Loucy (cell line): ENCODE measurements around the gene BHLHE23.

Experiments used
- EZH2phosphoT487 ChIP-seq: fragments of 200-600 bp; IDR thresholded peaks from 2 replicates; pipeline ENCODE4 v1.6.1; 2018; ENCODE audit warnings: antibody characterized with exemption, mild to moderate bottlenecking, moderate library complexity, borderline replicate concordance
- TF ChIP-seq, protein P1 (sequence below): fragments of 200-600 bp; sonication (generic); conservative IDR thresholded peaks from 2 replicates; pipeline ENCODE4 v1.5.1; 2014; ENCODE audit warnings: mild to moderate bottlenecking, antibody characterized with exemption, low read length

- TF ChIP-seq, protein P1, sequence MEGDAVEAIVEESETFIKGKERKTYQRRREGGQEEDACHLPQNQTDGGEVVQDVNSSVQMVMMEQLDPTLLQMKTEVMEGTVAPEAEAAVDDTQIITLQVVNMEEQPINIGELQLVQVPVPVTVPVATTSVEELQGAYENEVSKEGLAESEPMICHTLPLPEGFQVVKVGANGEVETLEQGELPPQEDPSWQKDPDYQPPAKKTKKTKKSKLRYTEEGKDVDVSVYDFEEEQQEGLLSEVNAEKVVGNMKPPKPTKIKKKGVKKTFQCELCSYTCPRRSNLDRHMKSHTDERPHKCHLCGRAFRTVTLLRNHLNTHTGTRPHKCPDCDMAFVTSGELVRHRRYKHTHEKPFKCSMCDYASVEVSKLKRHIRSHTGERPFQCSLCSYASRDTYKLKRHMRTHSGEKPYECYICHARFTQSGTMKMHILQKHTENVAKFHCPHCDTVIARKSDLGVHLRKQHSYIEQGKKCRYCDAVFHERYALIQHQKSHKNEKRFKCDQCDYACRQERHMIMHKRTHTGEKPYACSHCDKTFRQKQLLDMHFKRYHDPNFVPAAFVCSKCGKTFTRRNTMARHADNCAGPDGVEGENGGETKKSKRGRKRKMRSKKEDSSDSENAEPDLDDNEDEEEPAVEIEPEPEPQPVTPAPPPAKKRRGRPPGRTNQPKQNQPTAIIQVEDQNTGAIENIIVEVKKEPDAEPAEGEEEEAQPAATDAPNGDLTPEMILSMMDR: no peak
- TF ChIP-seq EZH2phosphoT487: no peak
Observed at GRCh38 chr20:62996596-62996982, 10.2 kb downstream of the BHLHE23 start.
